Measurements from ENCODE around the gene MYOC. TPM values are rescaled to one million over a fixed set of nuclear protein-coding genes. Genes with fewer than 3 reads are reported as not detected.

MYOC gene
- polyA plus RNA-seq, 1 donor from 2014 or later = not detected

DNA sequence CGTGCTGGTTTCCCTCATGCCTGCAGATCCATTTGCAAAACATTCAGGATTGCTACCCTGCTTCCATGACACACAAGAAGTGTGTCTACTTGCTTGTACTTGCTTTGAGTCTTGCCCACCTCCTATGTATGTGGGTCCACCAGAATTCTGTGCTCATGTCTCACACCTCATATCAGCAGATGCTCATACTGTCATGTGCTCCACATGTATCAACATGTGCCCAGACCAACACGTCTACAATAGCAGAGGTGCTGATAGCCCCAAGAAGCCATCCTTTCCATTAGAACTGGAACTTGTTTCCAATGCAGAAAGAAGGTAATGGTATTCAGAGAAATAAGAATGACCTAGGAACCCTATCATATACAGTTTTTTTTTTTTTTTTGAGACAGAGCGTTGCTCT lies 27.9 kb upstream of the MYOC start:
- H3K4me3 ChIP-seq (ENCODE audit: low read length) = no peak overlapping the region
- TF ChIP-seq EP300 (conservative IDR thresholded peaks at IDR 0.05; ENCODE audit: poor library complexity, severe bottlenecking) = no peak
- no peak for TF ChIP-seq TAF1 (IDR thresholded peaks at IDR 0.05; ENCODE audit: low read depth)
- TF ChIP-seq EZH2 (IDR thresholded peaks at IDR 0.05; ENCODE audit: borderline replicate concordance, insufficient read depth, low read length, poor library complexity, severe bottlenecking) = no peak

GRCh38 chr1:171676823-171677222 lies 24.3 kb upstream of the MYOC start:
- H3K9me2 ChIP-seq (ENCODE audit: insufficient read depth, low read length) = no peaks in the 10 kb centered on the region
- no peaks in the 10 kb centered on the region for H3F3A ChIP-seq (ENCODE audit: insufficient read depth, low read length, poor library complexity, severe bottlenecking)
- H3K9me3 ChIP-seq (ENCODE audit: low read length) = no peaks in the 10 kb centered on the region
- TF ChIP-seq, protein P1, sequence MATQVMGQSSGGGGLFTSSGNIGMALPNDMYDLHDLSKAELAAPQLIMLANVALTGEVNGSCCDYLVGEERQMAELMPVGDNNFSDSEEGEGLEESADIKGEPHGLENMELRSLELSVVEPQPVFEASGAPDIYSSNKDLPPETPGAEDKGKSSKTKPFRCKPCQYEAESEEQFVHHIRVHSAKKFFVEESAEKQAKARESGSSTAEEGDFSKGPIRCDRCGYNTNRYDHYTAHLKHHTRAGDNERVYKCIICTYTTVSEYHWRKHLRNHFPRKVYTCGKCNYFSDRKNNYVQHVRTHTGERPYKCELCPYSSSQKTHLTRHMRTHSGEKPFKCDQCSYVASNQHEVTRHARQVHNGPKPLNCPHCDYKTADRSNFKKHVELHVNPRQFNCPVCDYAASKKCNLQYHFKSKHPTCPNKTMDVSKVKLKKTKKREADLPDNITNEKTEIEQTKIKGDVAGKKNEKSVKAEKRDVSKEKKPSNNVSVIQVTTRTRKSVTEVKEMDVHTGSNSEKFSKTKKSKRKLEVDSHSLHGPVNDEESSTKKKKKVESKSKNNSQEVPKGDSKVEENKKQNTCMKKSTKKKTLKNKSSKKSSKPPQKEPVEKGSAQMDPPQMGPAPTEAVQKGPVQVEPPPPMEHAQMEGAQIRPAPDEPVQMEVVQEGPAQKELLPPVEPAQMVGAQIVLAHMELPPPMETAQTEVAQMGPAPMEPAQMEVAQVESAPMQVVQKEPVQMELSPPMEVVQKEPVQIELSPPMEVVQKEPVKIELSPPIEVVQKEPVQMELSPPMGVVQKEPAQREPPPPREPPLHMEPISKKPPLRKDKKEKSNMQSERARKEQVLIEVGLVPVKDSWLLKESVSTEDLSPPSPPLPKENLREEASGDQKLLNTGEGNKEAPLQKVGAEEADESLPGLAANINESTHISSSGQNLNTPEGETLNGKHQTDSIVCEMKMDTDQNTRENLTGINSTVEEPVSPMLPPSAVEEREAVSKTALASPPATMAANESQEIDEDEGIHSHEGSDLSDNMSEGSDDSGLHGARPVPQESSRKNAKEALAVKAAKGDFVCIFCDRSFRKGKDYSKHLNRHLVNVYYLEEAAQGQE (IDR thresholded peaks at IDR 0.05; ENCODE audit: borderline replicate concordance) = no peak
- TF ChIP-seq RAD21 (conservative IDR thresholded peaks at IDR 0.05) = no peak
- no peak for TF ChIP-seq SMC3 (conservative IDR thresholded peaks at IDR 0.05; ENCODE audit: poor library complexity)
- no peak for TF ChIP-seq MXI1 (conservative IDR thresholded peaks at IDR 0.05; ENCODE audit: poor library complexity, severe bottlenecking)
- TF ChIP-seq POLR2AphosphoS5 (IDR thresholded peaks at IDR 0.05) = no peak
- H3K4me2 ChIP-seq (ENCODE audit: low read length) = no peak overlapping the region
- H3K4me3 ChIP-seq (ENCODE audit: low read length) = no peak overlapping the region
- no peaks in the 10 kb centered on the region for H3K27me3 ChIP-seq (ENCODE audit: insufficient read depth, low read depth, low read length)
- no peaks in the 10 kb centered on the region for H3K79me2 ChIP-seq (replicated peaks; ENCODE audit: insufficient read depth, low read length)
- no peak overlapping the region for H2AFZ ChIP-seq (ENCODE audit: low read depth, low read length)
- no peak overlapping the region for H3K27ac ChIP-seq (ENCODE audit: low read length)
- no peaks in the 10 kb centered on the region for H4K20me1 ChIP-seq (ENCODE audit: insufficient read depth)
- H3K36me3 ChIP-seq (ENCODE audit: insufficient read depth, low read length) = no peaks in the 10 kb centered on the region
- no peak overlapping the region for H3K9ac ChIP-seq (ENCODE audit: low read length)

More for the DNA sequence above, 27.9 kb upstream of the MYOC start:
- Histone ChIP-seq H3K9me3 (ENCODE audit: low read length) (no peaks in the 10 kb centered on the region), H3K27ac (ENCODE audit: low read length) (no peak overlapping the region), H3K9ac (ENCODE audit: low read length) (no peak overlapping the region), H3K27me3 (ENCODE audit: insufficient read depth, low read depth, low read length) (no peaks in the 10 kb centered on the region), H3F3A (ENCODE audit: insufficient read depth, low read length, poor library complexity, severe bottlenecking) (no peaks in the 10 kb centered on the region), H3K36me3 (ENCODE audit: insufficient read depth, low read length) (no peaks in the 10 kb centered on the region), H3K79me2 (replicated peaks; ENCODE audit: insufficient read depth, low read length) (no peaks in the 10 kb centered on the region), H3K9me2 (ENCODE audit: insufficient read depth, low read length) (no peaks in the 10 kb centered on the region), H4K20me1 (ENCODE audit: insufficient read depth) (no peaks in the 10 kb centered on the region), H3K4me2 (ENCODE audit: low read length) (no peak overlapping the region), H2AFZ (ENCODE audit: low read depth, low read length) (no peak overlapping the region)

GRCh38 chr1:171674431-171675405 lies 22.2 kb upstream of the MYOC start:
- Histone ChIP-seq H4K20me1 (ENCODE audit: insufficient read depth) (no peaks in the 10 kb centered on the region), H3K79me2 (replicated peaks; ENCODE audit: insufficient read depth, low read length) (no peaks in the 10 kb centered on the region), H3F3A (ENCODE audit: insufficient read depth, low read length, poor library complexity, severe bottlenecking) (no peaks in the 10 kb centered on the region), H3K9me2 (ENCODE audit: insufficient read depth, low read length) (no peaks in the 10 kb centered on the region), H3K27me3 (ENCODE audit: insufficient read depth, low read depth, low read length) (no peaks in the 10 kb centered on the region), H3K9ac (ENCODE audit: low read length) (no peak overlapping the region), H3K36me3 (ENCODE audit: insufficient read depth, low read length) (no peaks in the 10 kb centered on the region), H3K4me3 (ENCODE audit: low read length) (no peak overlapping the region), H3K4me2 (ENCODE audit: low read length) (no peak overlapping the region), H2AFZ (ENCODE audit: low read depth, low read length) (no peak overlapping the region), H3K9me3 (ENCODE audit: low read length) (no peaks in the 10 kb centered on the region), H3K27ac (ENCODE audit: low read length) (no peak overlapping the region)
- no peak for TF ChIP-seq TAF1 (IDR thresholded peaks at IDR 0.05; ENCODE audit: low read depth)

Measured in neural cell (in vitro differentiated cells).